ENCODE data around the gene TBC1D13.
"Not testable (repeated sequence)": the region's sequence is repeated elsewhere in the genome, so short reads cannot be mapped to it uniquely, and the experiment has no call there.

TBC1D13 gene

GRCh38 chr9:128785427-128785826 is 1.6 kb upstream of the TBC1D13 start:
- DNase-seq (ENCODE audit: low spot score): no peak

- DNase-seq (ENCODE audit: low spot score): no peak
Measured at GRCh38 chr9:128787659-128788058, 606 bp downstream of the TBC1D13 start.

- DNase-seq (ENCODE audit: low spot score): no peak
Measured at GRCh38 chr9:128788445-128788844, 1.4 kb downstream of the TBC1D13 start.

- DNase-seq (ENCODE audit: low spot score): no peak
Measured at GRCh38 chr9:128790536-128790935, 3.5 kb downstream of the TBC1D13 start.

GRCh38 chr9:128792134-128792533 is 5.1 kb downstream of the TBC1D13 start:
- DNase-seq (ENCODE audit: low spot score): no peak

GRCh38 chr9:128792978-128793686 is 6.1 kb downstream of the TBC1D13 start:
- DNase-seq (ENCODE audit: low spot score): no peak

GRCh38 chr9:128794961-128795360 is 7.9 kb downstream of the TBC1D13 start:
- not testable (repeated sequence) for DNase-seq (ENCODE audit: low spot score)

- no peak for DNase-seq (ENCODE audit: low spot score)
Measured at GRCh38 chr9:128798896-128799295, 11.8 kb downstream of the TBC1D13 start.

GRCh38 chr9:128800061-128800460 is 13.0 kb downstream of the TBC1D13 start:
- no peak for DNase-seq (ENCODE audit: low spot score)

GRCh38 chr9:128802482-128802881 is 15.4 kb downstream of the TBC1D13 start:
- DNase-seq (ENCODE audit: low spot score): no peak

- DNase-seq (ENCODE audit: low spot score): peak; percentile 77
Measured at GRCh38 chr9:128805661-128806060, 18.6 kb downstream of the TBC1D13 start.

GRCh38 chr9:128807827-128808226 is 20.8 kb downstream of the TBC1D13 start:
- DNase-seq (ENCODE audit: low spot score): no peak

GRCh38 chr9:128808543-128808942 is 21.5 kb downstream of the TBC1D13 start:
- DNase-seq (ENCODE audit: low spot score): no peak

GRCh38 chr9:128809036-128809599 is 22.1 kb downstream of the TBC1D13 start:
- no peak for DNase-seq (ENCODE audit: low spot score)

- DNase-seq (ENCODE audit: low spot score): no peak
Measured at GRCh38 chr9:128809831-128810230, 22.8 kb downstream of the TBC1D13 start.

GRCh38 chr9:128810873-128811272 is 23.8 kb downstream of the TBC1D13 start:
- DNase-seq (ENCODE audit: low spot score): no peak

- DNase-seq (ENCODE audit: low spot score): peak; percentile 97
Measured at GRCh38 chr9:128818099-128818838, 31.2 kb downstream of the TBC1D13 start, which contains the start of gene ENDOG. ENDOG (plus strand) TSS chr9:128818500; CDS start chr9:128818685, 185 bp downstream.

- peak; percentile 39 for DNase-seq (ENCODE audit: low spot score)
Measured at GRCh38 chr9:128818839-128819715, 32.0 kb downstream of the TBC1D13 start.

- no peak for DNase-seq (ENCODE audit: low spot score)
Measured at GRCh38 chr9:128819716-128820664, 32.9 kb downstream of the TBC1D13 start.

GRCh38 chr9:128820665-128821583 is 33.9 kb downstream of the TBC1D13 start:
- no peak for DNase-seq (ENCODE audit: low spot score)

Measured in globus pallidus (tissue), 1 donor.